Esophagus squamous epithelium (tissue), 5 donors: ENCODE data around the gene OLFML3. TPM values are rescaled to one million over a fixed set of nuclear protein-coding genes. Genes with fewer than 3 reads are reported as not detected.
"Not testable (repeated sequence)": the region's sequence is repeated elsewhere in the genome, so short reads cannot be mapped to it uniquely, and the experiment has no call there.

Source experiments
- DNase-seq: peaks from one replicate; lab custom pipeline; 2025; lab: John Stamatoyannopoulos, UW
- H3K27ac ChIP-seq, 4 donors: fragments of 200-600 bp; sonication (generic); one replicate each; pipeline ENCODE4 v1.5.1; 2016 to 2019; ENCODE audit warnings: mild to moderate bottlenecking in 1 of 4
- H3K27me3 ChIP-seq, 4 donors: fragments of 200-600 bp; sonication (generic); 1 replicate in 3 of 4; 2 replicates in 1 of 4; pipeline versions ENCODE4 v1.5.1 to v1.6.0; 2017 to 2021; ENCODE audit warnings: antibody characterized with exemption in 1 of 4
- H3K36me3 ChIP-seq, 3 donors: fragments of 200-600 bp; sonication (generic); one replicate each; pipeline ENCODE4 v1.5.1; 2016 to 2019
- H3K4me1 ChIP-seq, 3 donors: fragments of 200-600 bp; sonication (generic); one replicate each; pipeline ENCODE4 v1.5.1; 2017 to 2019
- H3K4me3 ChIP-seq, 4 donors: fragments of 200-600 bp; sonication (generic); 1 replicate in 3 of 4; 2 replicates in 1 of 4; pipeline ENCODE4 v1.5.1; 2016 to 2019; ENCODE audit warnings: mild to moderate bottlenecking in 2 of 4, moderate library complexity in 1 of 4
- H3K9me3 ChIP-seq, 3 donors: fragments of 200-600 bp; sonication (generic); one replicate each; pipeline ENCODE4 v1.5.1; 2016 to 2019
- CTCF ChIP-seq, 6 experiments: fragments of 450-650 bp in 4 of 6; fragments of 200-600 bp in 2 of 6; sonication (generic) in 2 of 6; IDR thresholded peaks; one replicate each; pipeline ENCODE4 v1.5.1; 2016 to 2019; ENCODE audit warnings: antibody characterized with exemption in 6 of 6, mild to moderate bottlenecking in 4 of 6, moderate library complexity in 4 of 6
- POLR2A ChIP-seq, 4 donors: fragments of 450-650 bp; IDR thresholded peaks; one replicate each; pipeline ENCODE4 v1.6.1; 2017; ENCODE audit warnings: antibody characterized with exemption in 4 of 4, mild to moderate bottlenecking in 4 of 4, moderate library complexity in 3 of 4
- WGBS, 2 donors: methylation state at CpG; one replicate each; pipeline ENCODE4 v1.1.5; 2018; 5-methylcytosine and 5-hydroxymethylcytosine counted together
- intact Hi-C: fragments of 100-400 bp; cut with DNase I; formaldehyde crosslinking; loops from one replicate; pipeline ENCODE4 v1.15.0; 2022
- total RNA-seq, 4 donors: library from RNA; depleted of rRNA; stranded (reverse); fragments of >200 nt; gene quantifications; one replicate each; pipeline ENCODE4 v1.1.0, GENCODE V29; 2016
- donor health status: DM: yes; HTN: yes; CAD: no.

The OLFML3 gene
- total RNA-seq, 4 donors from 2014 or later = 1.2 to 62.0 (median 9.9) TPM

DNA sequence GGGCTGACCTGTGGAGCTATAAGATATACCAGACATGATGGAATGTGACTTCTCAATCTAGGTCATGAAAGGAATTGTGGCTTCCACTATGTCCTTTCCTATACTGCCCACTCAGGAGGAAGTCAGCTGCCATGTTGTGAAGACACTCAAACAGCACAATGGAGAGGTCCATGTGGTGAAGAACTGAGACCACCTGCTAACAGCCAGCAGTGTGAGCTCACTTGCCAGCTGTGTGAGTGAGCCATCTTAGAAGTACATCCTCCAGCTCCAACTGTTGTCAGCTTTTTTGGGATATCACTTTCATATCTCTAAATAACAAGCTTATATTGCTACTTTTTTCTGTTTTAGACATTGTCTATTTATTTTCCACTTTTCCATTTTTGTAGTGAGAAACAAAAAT lies 29.7 kb downstream of the OLFML3 start:
- TF ChIP-seq POLR2A (IDR thresholded peaks at IDR 0.05) = no peak
- no peak for TF ChIP-seq CTCF (IDR thresholded peaks at IDR 0.05)
- H3K27ac ChIP-seq = no peak overlapping the region
- no peaks in the 10 kb centered on the region for H3K9me3 ChIP-seq
- no peaks in the 10 kb centered on the region for H3K36me3 ChIP-seq
- intact Hi-C loops = no loop called here
- DNase-seq = no peak
- no peak overlapping the region for H3K4me3 ChIP-seq
- H3K4me1 ChIP-seq = no peaks in the 10 kb centered on the region
- H3K27me3 ChIP-seq = no peaks in the 10 kb centered on the region

GRCh38 chr1:114009393-114009792 lies 30.1 kb downstream of the OLFML3 start:
- 22 to 61% methylated on average over 1 of the region's 1 CpG for WGBS, 2 donors
- no peak for DNase-seq
- Histone ChIP-seq H3K27ac (no peak overlapping the region), H3K27me3 (no peaks in the 10 kb centered on the region), H3K4me3 (no peak overlapping the region), H3K4me1 (no peaks in the 10 kb centered on the region), H3K9me3 (no peaks in the 10 kb centered on the region), H3K36me3 (no peaks in the 10 kb centered on the region)
- intact Hi-C loops = no loop called here
- TF ChIP-seq POLR2A (IDR thresholded peaks at IDR 0.05) (no peak), CTCF (IDR thresholded peaks at IDR 0.05) (no peak)

GRCh38 chr1:114010433-114011184 lies 31.3 kb downstream of the OLFML3 start:
- no peak for DNase-seq
- Histone ChIP-seq H3K4me1 (no peaks in the 10 kb centered on the region), H3K36me3 (no peaks in the 10 kb centered on the region), H3K9me3 (no peaks in the 10 kb centered on the region), H3K27ac (no peak overlapping the region), H3K27me3 (no peaks in the 10 kb centered on the region), H3K4me3 (no peak overlapping the region)
- no peak for TF ChIP-seq POLR2A (IDR thresholded peaks at IDR 0.05)
- no peak for TF ChIP-seq CTCF (IDR thresholded peaks at IDR 0.05)
- WGBS, 2 donors = 59 to 62% methylated on average over 9 of the region's 9 CpGs
- intact Hi-C loops = no loop called here

DNA sequence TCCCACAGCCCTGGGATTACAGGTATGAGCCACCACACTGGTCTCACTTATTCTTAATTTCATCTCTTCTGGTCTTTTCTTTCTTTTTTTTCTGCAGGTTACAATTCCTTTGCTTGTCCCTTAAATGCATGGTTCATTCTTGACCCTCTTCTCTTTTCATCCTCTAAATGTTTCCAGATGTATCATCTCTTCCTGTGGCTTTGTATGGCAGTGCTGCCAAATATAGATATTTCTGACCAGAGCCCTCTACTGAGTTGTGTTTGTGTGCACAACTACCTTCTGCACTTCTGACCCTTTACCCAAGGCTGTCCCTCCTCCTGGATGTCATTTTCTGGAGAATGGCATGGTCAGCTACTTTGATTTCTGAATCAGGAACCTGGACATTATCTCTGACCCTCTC lies 32.5 kb downstream of the OLFML3 start:
- intact Hi-C loops = no loop called here
- H3K27ac ChIP-seq = no peak overlapping the region
- no peaks in the 10 kb centered on the region for H3K36me3 ChIP-seq
- no peak overlapping the region for H3K4me3 ChIP-seq
- no peaks in the 10 kb centered on the region for H3K27me3 ChIP-seq
- H3K4me1 ChIP-seq = no peaks in the 10 kb centered on the region
- no peak for TF ChIP-seq POLR2A (IDR thresholded peaks at IDR 0.05)
- TF ChIP-seq CTCF (IDR thresholded peaks at IDR 0.05) = no peak
- DNase-seq = no peak
- no peaks in the 10 kb centered on the region for H3K9me3 ChIP-seq

DNA sequence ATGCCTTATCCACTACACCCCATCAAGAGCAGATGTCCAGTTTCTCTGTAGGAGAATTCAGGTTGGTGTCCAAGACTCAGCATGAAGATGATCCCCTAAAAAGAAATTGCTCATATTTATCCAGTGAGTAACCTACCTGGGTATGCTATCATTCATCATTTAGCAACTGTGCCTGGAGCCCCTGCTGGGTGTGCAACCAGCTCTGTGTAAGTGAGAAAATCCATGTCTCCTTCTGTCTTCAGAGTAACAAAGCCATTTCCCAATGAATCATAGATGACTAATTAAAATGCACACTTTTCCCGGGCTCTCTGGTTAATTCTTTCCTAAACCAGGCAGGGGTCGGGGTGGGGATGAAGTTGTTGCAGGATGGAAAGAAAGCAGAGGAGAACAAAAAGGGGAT lies 35.8 kb downstream of the OLFML3 start:
- Histone ChIP-seq H3K27me3 (no peaks in the 10 kb centered on the region), H3K9me3 (no peaks in the 10 kb centered on the region), H3K4me1 (no peaks in the 10 kb centered on the region), H3K4me3 (no peak overlapping the region), H3K36me3 (no peaks in the 10 kb centered on the region), H3K27ac (no peak overlapping the region)
- no peak for TF ChIP-seq POLR2A (IDR thresholded peaks at IDR 0.05)
- TF ChIP-seq CTCF (IDR thresholded peaks at IDR 0.05) = no peak
- intact Hi-C loops = no loop called here
- 14 to 34% methylated on average over 1 to 2 of the region's 2 CpGs for WGBS, 2 donors
- DNase-seq = no peak

GRCh38 chr1:114019724-114020123 lies 40.5 kb downstream of the OLFML3 start:
- H3K4me3 ChIP-seq, H3K4me1 ChIP-seq, H3K27ac ChIP-seq, H3K27me3 ChIP-seq, DNase-seq, H3K9me3 ChIP-seq, intact Hi-C loops, H3K36me3 ChIP-seq: not testable (repeated sequence)
- 78 to 87% methylated on average over 3 of the region's 3 CpGs for WGBS, 2 donors
